GM06990 (cell line): Measurements from ENCODE around the gene TMEM106B.
"Not testable (repeated sequence)": the region's sequence is repeated elsewhere in the genome, so short reads cannot be mapped to it uniquely, and the experiment has no call there.

Experiments used
- DNase-seq: peaks from one replicate; pipeline ENCODE4 v3.0.0-alpha.2; 2011; ENCODE audit not compliant: insufficient read length; ENCODE audit errors: extremely low read depth
- H3K27me3 ChIP-seq: replicated peaks from 2 replicates; pipeline ENCODE4 v1.6.0; 2011; ENCODE audit warnings: low read length; ENCODE audit not compliant: control insufficient read depth, insufficient read depth
- H3K36me3 ChIP-seq: 2 replicates; pipeline ENCODE4 v1.5.1; 2011; ENCODE audit warnings: low read length; ENCODE audit not compliant: control insufficient read depth, insufficient read depth
- H3K4me3 ChIP-seq: replicated peaks from 2 replicates; pipeline ENCODE4 v1.5.1; 2011; ENCODE audit warnings: low read depth, mild to moderate bottlenecking, control low read depth, low read length
- TF ChIP-seq, protein P1 (sequence below): IDR thresholded peaks from 2 replicates; pipeline ENCODE4 v1.5.1; 2011; ENCODE audit warnings: low read length, control low read depth, mild to moderate bottlenecking, inconsistent platforms; ENCODE audit not compliant: insufficient read depth, poor library complexity, severe bottlenecking

TMEM106B gene

DNA sequence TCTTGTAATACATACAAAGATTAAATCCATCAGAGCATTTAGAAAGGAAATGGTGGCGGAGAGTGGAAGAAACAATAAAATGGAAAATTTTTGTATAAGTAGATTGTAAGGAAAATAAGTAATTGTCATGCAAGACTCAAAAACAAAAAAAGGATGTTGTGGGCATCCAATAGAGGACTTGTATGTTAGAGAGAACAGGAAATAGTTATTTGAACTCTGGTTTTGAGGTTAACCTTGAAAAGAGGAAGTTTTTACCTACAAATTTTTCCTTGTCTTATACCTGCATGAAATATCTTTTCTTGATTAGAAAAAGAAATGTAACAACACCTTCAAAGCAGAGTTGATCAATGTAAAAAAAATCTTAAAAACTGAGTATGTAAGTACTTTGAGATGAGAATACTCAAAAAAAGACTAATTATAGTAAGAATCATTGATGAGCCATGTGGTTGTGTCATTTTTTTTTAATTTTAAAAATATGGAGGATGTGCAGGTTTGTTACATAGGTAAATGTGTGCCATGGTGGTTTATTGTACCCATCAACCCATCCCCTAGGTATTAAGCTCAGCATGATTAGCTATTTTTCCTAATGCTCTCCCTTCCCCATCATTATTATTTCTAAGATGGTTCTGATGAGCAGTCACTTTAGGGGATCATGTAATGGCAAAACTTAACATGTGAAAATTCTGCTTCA is 11.9 kb downstream of the TMEM106B start:
- TF ChIP-seq, protein P1, sequence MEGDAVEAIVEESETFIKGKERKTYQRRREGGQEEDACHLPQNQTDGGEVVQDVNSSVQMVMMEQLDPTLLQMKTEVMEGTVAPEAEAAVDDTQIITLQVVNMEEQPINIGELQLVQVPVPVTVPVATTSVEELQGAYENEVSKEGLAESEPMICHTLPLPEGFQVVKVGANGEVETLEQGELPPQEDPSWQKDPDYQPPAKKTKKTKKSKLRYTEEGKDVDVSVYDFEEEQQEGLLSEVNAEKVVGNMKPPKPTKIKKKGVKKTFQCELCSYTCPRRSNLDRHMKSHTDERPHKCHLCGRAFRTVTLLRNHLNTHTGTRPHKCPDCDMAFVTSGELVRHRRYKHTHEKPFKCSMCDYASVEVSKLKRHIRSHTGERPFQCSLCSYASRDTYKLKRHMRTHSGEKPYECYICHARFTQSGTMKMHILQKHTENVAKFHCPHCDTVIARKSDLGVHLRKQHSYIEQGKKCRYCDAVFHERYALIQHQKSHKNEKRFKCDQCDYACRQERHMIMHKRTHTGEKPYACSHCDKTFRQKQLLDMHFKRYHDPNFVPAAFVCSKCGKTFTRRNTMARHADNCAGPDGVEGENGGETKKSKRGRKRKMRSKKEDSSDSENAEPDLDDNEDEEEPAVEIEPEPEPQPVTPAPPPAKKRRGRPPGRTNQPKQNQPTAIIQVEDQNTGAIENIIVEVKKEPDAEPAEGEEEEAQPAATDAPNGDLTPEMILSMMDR: no peak
- Histone ChIP-seq H3K27me3 (no peaks in the 10 kb centered on the region), H3K4me3 (no peak overlapping the region), H3K36me3 (no peaks in the 10 kb centered on the region)
- peak; percentile 15 for DNase-seq

DNA sequence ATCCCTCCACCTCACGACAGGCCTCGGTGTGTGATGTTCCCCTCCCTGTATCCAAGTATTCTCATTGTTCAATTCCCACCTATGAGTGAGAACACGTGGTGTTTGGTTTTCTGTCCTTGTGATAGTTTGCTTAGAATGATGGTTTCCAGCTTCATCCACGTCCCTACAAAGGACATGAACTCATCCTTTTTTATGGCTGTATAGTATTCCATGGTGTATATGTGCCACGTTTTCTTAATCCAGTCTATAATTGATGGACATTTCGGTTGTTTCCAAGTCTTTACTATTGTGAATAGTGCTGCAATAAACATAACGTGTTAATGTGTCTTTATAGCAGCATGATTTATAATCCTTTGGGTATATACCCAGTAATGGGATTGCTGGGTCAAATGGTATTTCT is 13.9 kb downstream of the TMEM106B start:
- not testable (repeated sequence) for H3K36me3 ChIP-seq, H3K4me3 ChIP-seq, H3K27me3 ChIP-seq, DNase-seq

GRCh38 chr7:12226756-12227155 is 15.7 kb downstream of the TMEM106B start:
- no peak for DNase-seq
- Histone ChIP-seq H3K27me3 (no peaks in the 10 kb centered on the region), H3K4me3 (no peak overlapping the region), H3K36me3 (no peaks in the 10 kb centered on the region)
- TF ChIP-seq, protein P1: no peak

GRCh38 chr7:12228024-12228423 is 16.9 kb downstream of the TMEM106B start:
- H3K36me3 ChIP-seq: no peaks in the 10 kb centered on the region
- DNase-seq: no peak
- no peak overlapping the region for H3K4me3 ChIP-seq
- H3K27me3 ChIP-seq: no peaks in the 10 kb centered on the region
- TF ChIP-seq, protein P1: no peak

- H3K27me3 ChIP-seq: no peaks in the 10 kb centered on the region
- no peak for DNase-seq
- H3K4me3 ChIP-seq: no peak overlapping the region
- TF ChIP-seq, protein P1: no peak
- H3K36me3 ChIP-seq: no peaks in the 10 kb centered on the region
These were observed 18.0 kb downstream of the TMEM106B start for GRCh38 chr7:12229046-12229445.

DNA sequence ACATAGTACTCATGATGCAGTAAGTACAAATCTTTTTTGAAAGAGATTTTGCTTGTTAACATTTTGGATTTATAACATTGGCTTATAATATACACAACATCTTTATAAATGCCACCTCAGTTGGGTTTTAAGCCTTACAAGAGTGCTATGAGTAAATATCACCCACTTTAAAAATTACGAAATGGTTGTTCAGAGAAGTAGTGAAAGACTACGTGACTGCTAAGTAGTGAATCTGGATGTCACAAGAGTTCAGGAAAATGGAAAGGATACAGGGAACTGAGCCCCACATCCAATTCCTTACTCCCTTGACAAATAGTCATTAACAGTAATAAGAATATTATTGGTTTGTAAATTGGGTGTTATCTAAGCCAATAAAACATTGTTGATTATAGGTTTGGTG is 20.0 kb downstream of the TMEM106B start:
- H3K36me3 ChIP-seq: no peaks in the 10 kb centered on the region
- TF ChIP-seq, protein P1: no peak
- no peaks in the 10 kb centered on the region for H3K27me3 ChIP-seq
- no peak overlapping the region for H3K4me3 ChIP-seq
- DNase-seq: no peak
